Activated naive CD4-positive, alpha-beta T cell (primary cell): ENCODE results near the gene NTNG1.

Experiments
- DNase-seq, 4 experiments: peaks; one replicate each; lab custom pipeline; 2025; lab: John Stamatoyannopoulos, UW

NTNG1 gene

GRCh38 chr1:107262467-107263286, 121.8 kb downstream of the NTNG1 start:
- no peak for DNase-seq

- DNase-seq: no peak
Observed at GRCh38 chr1:107263291-107263915, 122.6 kb downstream of the NTNG1 start.

GRCh38 chr1:107264007-107264406, 123.2 kb downstream of the NTNG1 start:
- no peak for DNase-seq

- no peak for DNase-seq
Observed at GRCh38 chr1:107264561-107264960, 123.7 kb downstream of the NTNG1 start.

GRCh38 chr1:107267489-107267888, 126.7 kb downstream of the NTNG1 start:
- no peak for DNase-seq

- no peak for DNase-seq
Observed at GRCh38 chr1:107272321-107272720, 131.5 kb downstream of the NTNG1 start.

GRCh38 chr1:107273515-107273914, 132.7 kb downstream of the NTNG1 start:
- DNase-seq: no peak

- DNase-seq: no peak
Observed at GRCh38 chr1:107274227-107274626, 133.4 kb downstream of the NTNG1 start.

GRCh38 chr1:107276247-107276646, 135.4 kb downstream of the NTNG1 start:
- DNase-seq: no peak

- no peak for DNase-seq
Observed at GRCh38 chr1:107277022-107277421, 136.2 kb downstream of the NTNG1 start.

GRCh38 chr1:107286125-107286524, 145.3 kb downstream of the NTNG1 start:
- DNase-seq: no peak

- no peak for DNase-seq
Observed at GRCh38 chr1:107291987-107292386, 151.1 kb downstream of the NTNG1 start.

- no peak for DNase-seq
Observed at GRCh38 chr1:107293901-107294613, 153.2 kb downstream of the NTNG1 start.

GRCh38 chr1:107294686-107295085, 153.8 kb downstream of the NTNG1 start:
- no peak for DNase-seq

GRCh38 chr1:107297681-107298080, 156.8 kb downstream of the NTNG1 start:
- no peak for DNase-seq

- DNase-seq: no peak
Observed at GRCh38 chr1:107298526-107298925, 157.7 kb downstream of the NTNG1 start.

GRCh38 chr1:107299521-107299920, 158.7 kb downstream of the NTNG1 start:
- DNase-seq: no peak

GRCh38 chr1:107309962-107310361, 169.1 kb downstream of the NTNG1 start:
- no peak for DNase-seq

- DNase-seq: no peak
Observed at GRCh38 chr1:107315652-107316051, 174.8 kb downstream of the NTNG1 start.

GRCh38 chr1:107318932-107319331, 178.1 kb downstream of the NTNG1 start:
- no peak for DNase-seq

- DNase-seq: no peak
Observed at GRCh38 chr1:107323784-107324183, 182.9 kb downstream of the NTNG1 start.

- no peak for DNase-seq
Observed at GRCh38 chr1:107326824-107327445, 186.1 kb downstream of the NTNG1 start.
